ENCODE results near the gene ECHDC1. TPM values are rescaled to one million over a fixed set of nuclear protein-coding genes. Genes with fewer than 3 reads are reported as not detected.
"Not testable (repeated sequence)": the region's sequence is repeated elsewhere in the genome, so short reads cannot be mapped to it uniquely, and the experiment has no call there.

Gene ECHDC1
- total and polyA plus RNA-seq, 2 donors from 2014 or later, result 44.4 to 76.7 TPM

GRCh38 chr6:127332383-127332961 lies 10.9 kb downstream of the ECHDC1 start:
- H3K36me3 ChIP-seq (ENCODE audit: control insufficient read depth in 2 of 3, insufficient read depth in 3 of 3, low read length in 3 of 3), result peaks cover 0 to 5% (median 3%) of the 10 kb centered on the region in 3 donors
- no peaks in the 10 kb centered on the region for H3K27me3 ChIP-seq (ENCODE audit: control insufficient read depth, insufficient read depth, low read length)
- TF ChIP-seq CTCF (IDR thresholded peaks at IDR 0.05; ENCODE audit: borderline replicate concordance, extremely low read depth, insufficient read depth), result no peak
- no peaks in the 10 kb centered on the region for H3K9me3 ChIP-seq (ENCODE audit: control insufficient read depth in 2 of 3, insufficient read depth in 1 of 3, low read length in 3 of 3)
- no peak for DNase-seq
- no peak overlapping the region for H3K27ac ChIP-seq (ENCODE audit: low read depth in 2 of 2, low read length in 2 of 2)
- H3K9ac ChIP-seq (ENCODE audit: low read length in 3 of 3), result no peak overlapping the region
- FAIRE-seq, result no peak
- no peak overlapping the region for H3K4me3 ChIP-seq (ENCODE audit: low read length in 3 of 3)
- intact Hi-C loops (cut with DNase I), result no loop called here
- no peaks in the 10 kb centered on the region for H3K4me1 ChIP-seq (ENCODE audit: control insufficient read depth in 2 of 3, insufficient read depth in 2 of 3, low read depth in 1 of 3, low read length in 3 of 3)

GRCh38 chr6:127331256-127331655 lies 12.2 kb downstream of the ECHDC1 start:
- intact Hi-C loops (cut with DNase I), result not testable (repeated sequence)

GRCh38 chr6:127328043-127328609 lies 15.3 kb downstream of the ECHDC1 start:
- no peak for DNase-seq
- Histone ChIP-seq H3K9ac (ENCODE audit: low read length in 3 of 3) (no peak overlapping the region), H3K9me3 (ENCODE audit: control insufficient read depth in 2 of 3, insufficient read depth in 1 of 3, low read length in 3 of 3) (no peaks in the 10 kb centered on the region), H3K4me3 (ENCODE audit: low read length in 3 of 3) (no peak overlapping the region), H3K27me3 (ENCODE audit: control insufficient read depth, insufficient read depth, low read length) (no peaks in the 10 kb centered on the region), H3K4me1 (ENCODE audit: control insufficient read depth in 2 of 3, insufficient read depth in 2 of 3, low read depth in 1 of 3, low read length in 3 of 3) (no peaks in the 10 kb centered on the region), H3K36me3 (ENCODE audit: control insufficient read depth in 2 of 3, insufficient read depth in 3 of 3, low read length in 3 of 3) (peaks cover 3 to 8% (median 4%) of the 10 kb centered on the region in 3 donors), H3K27ac (ENCODE audit: low read depth in 2 of 2, low read length in 2 of 2) (no peak overlapping the region)
- FAIRE-seq, result no peak
- intact Hi-C loops (cut with DNase I), result no loop called here
- TF ChIP-seq CTCF (IDR thresholded peaks at IDR 0.05; ENCODE audit: borderline replicate concordance, extremely low read depth, insufficient read depth), result no peak

More at GRCh38 chr6:127331256-127331655, 12.2 kb downstream of the ECHDC1 start:
- not testable (repeated sequence) for H3K27ac ChIP-seq (ENCODE audit: low read depth in 2 of 2, low read length in 2 of 2); FAIRE-seq; DNase-seq; H3K4me3 ChIP-seq (ENCODE audit: low read length in 3 of 3); H3K9me3 ChIP-seq (ENCODE audit: control insufficient read depth in 2 of 3, insufficient read depth in 1 of 3, low read length in 3 of 3); H3K27me3 ChIP-seq (ENCODE audit: control insufficient read depth, insufficient read depth, low read length); H3K4me1 ChIP-seq (ENCODE audit: control insufficient read depth in 2 of 3, insufficient read depth in 2 of 3, low read depth in 1 of 3, low read length in 3 of 3); H3K9ac ChIP-seq (ENCODE audit: low read length in 3 of 3); H3K36me3 ChIP-seq (ENCODE audit: control insufficient read depth in 2 of 3, insufficient read depth in 3 of 3, low read length in 3 of 3)

GRCh38 chr6:127319686-127320085 lies 23.7 kb downstream of the ECHDC1 start:
- FAIRE-seq, result no peak
- Histone ChIP-seq H3K27ac (ENCODE audit: low read depth in 2 of 2, low read length in 2 of 2) (no peak overlapping the region), H3K9me3 (ENCODE audit: control insufficient read depth in 2 of 3, insufficient read depth in 1 of 3, low read length in 3 of 3) (no peaks in the 10 kb centered on the region), H3K4me1 (ENCODE audit: control insufficient read depth in 2 of 3, insufficient read depth in 2 of 3, low read depth in 1 of 3, low read length in 3 of 3) (no peaks in the 10 kb centered on the region), H3K9ac (ENCODE audit: low read length in 3 of 3) (no peak overlapping the region), H3K27me3 (ENCODE audit: control insufficient read depth, insufficient read depth, low read length) (no peaks in the 10 kb centered on the region), H3K4me3 (ENCODE audit: low read length in 3 of 3) (no peak overlapping the region), H3K36me3 (ENCODE audit: control insufficient read depth in 2 of 3, insufficient read depth in 3 of 3, low read length in 3 of 3) (peaks cover 0 to 15% (median 2%) of the 10 kb centered on the region in 3 donors)
- no peak for TF ChIP-seq CTCF (IDR thresholded peaks at IDR 0.05; ENCODE audit: borderline replicate concordance, extremely low read depth, insufficient read depth)
- no peak for DNase-seq
- intact Hi-C loops (cut with DNase I), result no loop called here
